Choroid plexus epithelial cell (primary cell): ENCODE results near the gene SAMD11.
A peak's percentile ranks its signal among the peaks of the same experiment; 100 is the strongest.
"Not testable (repeated sequence)": the region's sequence is repeated elsewhere in the genome, so short reads cannot be mapped to it uniquely, and the experiment has no call there.

ENCODE experiments used
- DNase-seq: peaks from one replicate; pipeline ENCODE4 v3.0.0-alpha.2; 2010; ENCODE audit warnings: low read depth
- H3K4me3 ChIP-seq: 2 replicates; pipeline ENCODE4 v1.5.1; 2011; ENCODE audit warnings: low read depth, mild to moderate bottlenecking, control low read depth, low read length, moderate library complexity
- TF ChIP-seq, protein P1 (sequence below): conservative IDR thresholded peaks from 2 replicates; pipeline ENCODE4 v1.5.1; 2011; ENCODE audit warnings: low read depth, mild to moderate bottlenecking, control low read depth, inconsistent platforms, low read length, moderate library complexity

The SAMD11 gene

GRCh38 chr1:942864-943533, 19.3 kb downstream of the SAMD11 start:
- peak overlapping the region; percentile 69 for H3K4me3 ChIP-seq
- TF ChIP-seq, protein P1, sequence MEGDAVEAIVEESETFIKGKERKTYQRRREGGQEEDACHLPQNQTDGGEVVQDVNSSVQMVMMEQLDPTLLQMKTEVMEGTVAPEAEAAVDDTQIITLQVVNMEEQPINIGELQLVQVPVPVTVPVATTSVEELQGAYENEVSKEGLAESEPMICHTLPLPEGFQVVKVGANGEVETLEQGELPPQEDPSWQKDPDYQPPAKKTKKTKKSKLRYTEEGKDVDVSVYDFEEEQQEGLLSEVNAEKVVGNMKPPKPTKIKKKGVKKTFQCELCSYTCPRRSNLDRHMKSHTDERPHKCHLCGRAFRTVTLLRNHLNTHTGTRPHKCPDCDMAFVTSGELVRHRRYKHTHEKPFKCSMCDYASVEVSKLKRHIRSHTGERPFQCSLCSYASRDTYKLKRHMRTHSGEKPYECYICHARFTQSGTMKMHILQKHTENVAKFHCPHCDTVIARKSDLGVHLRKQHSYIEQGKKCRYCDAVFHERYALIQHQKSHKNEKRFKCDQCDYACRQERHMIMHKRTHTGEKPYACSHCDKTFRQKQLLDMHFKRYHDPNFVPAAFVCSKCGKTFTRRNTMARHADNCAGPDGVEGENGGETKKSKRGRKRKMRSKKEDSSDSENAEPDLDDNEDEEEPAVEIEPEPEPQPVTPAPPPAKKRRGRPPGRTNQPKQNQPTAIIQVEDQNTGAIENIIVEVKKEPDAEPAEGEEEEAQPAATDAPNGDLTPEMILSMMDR = no peak
- peak; percentile 94 for DNase-seq

DNA sequence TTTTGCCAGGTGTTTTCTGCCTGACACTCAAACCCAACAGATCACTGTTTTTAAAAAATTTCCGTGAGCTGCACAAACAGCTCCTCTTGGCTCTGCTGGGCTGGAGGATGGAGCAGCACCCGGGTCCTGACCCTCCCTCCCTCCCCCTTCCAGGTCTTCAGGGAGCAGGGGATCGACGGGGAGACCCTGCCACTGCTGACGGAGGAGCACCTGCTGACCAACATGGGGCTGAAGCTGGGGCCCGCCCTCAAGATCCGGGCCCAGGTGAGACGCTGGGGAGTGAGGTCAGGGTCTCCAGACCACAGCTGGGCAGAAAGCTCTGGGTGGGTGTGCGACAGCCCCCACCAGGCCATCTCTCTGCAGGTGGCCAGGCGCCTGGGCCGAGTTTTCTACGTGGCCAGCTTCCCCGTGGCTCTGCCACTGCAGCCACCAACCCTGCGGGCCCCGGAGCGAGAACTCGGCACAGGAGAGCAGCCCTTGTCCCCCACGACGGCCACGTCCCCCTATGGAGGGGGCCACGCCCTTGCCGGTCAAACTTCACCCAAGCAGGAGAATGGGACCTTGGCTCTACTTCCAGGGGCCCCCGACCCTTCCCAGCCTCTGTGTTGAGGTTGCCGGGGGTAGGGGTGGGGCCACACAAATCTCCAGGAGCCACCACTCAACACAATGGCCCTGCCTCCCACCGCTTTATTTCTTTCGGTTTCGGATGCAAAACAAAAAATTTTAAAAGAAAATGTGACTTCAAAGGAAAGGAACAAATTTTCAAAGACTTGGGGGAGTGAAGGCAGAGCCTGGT, 20.0 kb downstream of the SAMD11 start:
- peak overlapping the region; percentile 69 for H3K4me3 ChIP-seq
- TF ChIP-seq, protein P1 = no peak
- DNase-seq = no peak

GRCh38 chr1:944341-945325, 20.9 kb downstream of the SAMD11 start:
- no peak overlapping the region for H3K4me3 ChIP-seq
- peak; percentile 98 for DNase-seq
- TF ChIP-seq, protein P1 = no peak

DNA sequence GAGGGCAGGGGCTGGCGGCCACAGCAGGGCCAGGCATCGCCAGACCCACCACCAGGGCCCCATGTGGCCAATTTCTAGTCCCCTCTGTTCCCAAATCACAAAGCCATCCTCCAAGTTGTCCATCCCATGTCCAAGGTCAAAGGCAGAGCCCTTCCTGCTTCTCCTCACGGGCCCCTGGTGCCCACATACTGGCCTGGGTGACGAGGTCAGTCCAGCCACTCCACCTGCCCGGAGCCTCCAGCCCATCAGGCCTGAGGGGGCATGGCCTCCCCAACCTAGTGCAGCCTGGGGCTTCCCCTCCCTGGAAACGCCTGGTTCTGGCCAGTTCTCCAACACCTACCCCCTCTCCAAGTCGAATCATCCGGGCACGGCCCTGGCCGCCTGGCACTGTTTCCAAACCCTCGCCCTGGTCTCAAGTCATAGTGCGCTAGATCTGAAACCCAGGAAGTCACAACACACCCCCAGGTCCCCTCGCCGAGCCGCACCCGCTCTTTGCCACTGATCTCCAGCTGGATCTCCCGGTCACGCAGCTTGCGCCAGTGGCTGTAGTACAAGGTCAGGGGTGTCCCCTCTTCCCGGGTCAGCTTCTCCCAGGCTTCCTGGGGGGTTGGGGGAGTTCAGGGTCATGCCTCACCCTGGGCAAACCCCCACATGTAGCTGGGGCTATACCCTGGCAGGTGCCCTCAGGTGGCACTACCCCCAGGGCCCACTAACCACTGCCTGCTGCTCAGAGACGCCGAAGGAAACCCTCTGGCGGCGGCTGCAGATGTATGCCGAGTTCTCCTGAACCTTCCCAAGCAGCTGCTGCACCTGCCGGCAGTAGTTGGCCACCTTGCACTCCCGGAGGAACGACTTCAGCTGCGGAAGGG, 22.2 kb downstream of the SAMD11 start:
- TF ChIP-seq, protein P1 = no peak
- H3K4me3 ChIP-seq = no peak overlapping the region
- DNase-seq = no peak

DNA sequence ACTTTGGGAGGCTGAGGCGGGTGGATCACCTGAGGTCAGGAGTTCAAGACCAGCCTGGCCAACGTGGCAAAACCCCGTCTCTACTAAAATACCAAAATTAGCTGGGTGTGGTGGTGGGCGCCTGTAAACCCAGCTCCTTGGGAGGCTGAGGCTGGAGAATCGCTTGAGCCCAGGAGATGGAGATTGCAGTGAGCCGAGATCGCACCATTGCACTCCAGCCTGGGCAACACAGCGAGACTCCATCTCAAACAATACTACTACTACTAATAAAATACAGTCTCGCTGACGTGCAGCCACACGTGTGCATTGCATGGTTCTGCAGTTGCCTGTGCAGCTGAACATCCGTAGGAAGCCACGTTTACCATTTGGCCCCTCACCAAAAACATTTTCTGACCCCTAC, 23.1 kb downstream of the SAMD11 start:
- not testable (repeated sequence) for H3K4me3 ChIP-seq, DNase-seq

DNA sequence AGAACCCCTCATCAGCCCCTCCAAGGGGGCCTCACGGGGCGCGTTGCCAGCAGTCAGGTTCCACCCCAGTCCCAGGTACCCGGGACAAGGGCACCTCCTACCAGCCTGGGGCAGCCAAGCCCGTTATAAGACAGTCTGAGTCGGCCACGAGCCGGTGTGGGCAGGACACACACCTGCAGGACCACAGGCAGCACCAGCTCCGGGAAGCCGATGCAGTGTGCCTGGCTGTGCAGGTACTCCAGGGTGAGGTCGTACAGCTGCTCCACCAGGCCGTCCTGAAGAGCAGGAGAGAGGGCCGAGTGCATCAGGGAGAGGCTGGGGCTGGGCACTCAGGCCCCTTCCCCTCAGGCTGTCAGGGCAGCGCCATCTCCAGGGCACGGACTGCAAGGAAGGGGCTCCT, 24.2 kb downstream of the SAMD11 start:
- no peak for DNase-seq
- TF ChIP-seq, protein P1 = no peak
- no peak overlapping the region for H3K4me3 ChIP-seq
